Measurements from ENCODE around the gene FAM3D. TPM values are rescaled to one million over a fixed set of nuclear protein-coding genes. Genes with fewer than 3 reads are reported as not detected.

FAM3D gene, protein sequence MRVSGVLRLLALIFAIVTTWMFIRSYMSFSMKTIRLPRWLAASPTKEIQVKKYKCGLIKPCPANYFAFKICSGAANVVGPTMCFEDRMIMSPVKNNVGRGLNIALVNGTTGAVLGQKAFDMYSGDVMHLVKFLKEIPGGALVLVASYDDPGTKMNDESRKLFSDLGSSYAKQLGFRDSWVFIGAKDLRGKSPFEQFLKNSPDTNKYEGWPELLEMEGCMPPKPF
- total RNA-seq (not detected), polyA plus RNA-seq (under 1 TPM in 1 of 2 donors, not detected in 1; 0.09 TPM)

DNA sequence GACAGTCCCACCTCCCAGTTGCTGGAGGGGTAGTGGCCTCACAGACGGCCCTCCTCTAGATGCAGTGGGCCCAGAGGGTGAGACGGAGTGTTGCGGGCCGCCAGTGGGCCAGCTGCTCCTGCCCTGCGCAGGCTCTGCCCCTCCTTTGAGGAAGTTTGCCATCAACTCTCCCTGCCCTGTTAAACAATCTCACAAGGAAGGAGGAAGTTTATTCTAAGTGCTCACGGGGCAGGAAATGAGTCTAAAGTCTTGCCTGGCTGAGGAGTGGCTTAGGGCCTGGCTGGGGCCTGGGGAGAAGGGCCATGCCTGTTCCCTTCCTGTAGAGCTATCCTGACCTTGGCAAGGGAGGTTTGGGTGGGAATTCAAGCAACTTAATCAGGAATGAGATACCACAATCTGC lies at the start of gene FAM3D:
FAM3D (minus strand) TSS at position 92 of the 400 bp plus-strand sequence. CDS start 11,211 bp downstream, outside the sequence.
- H3K9ac ChIP-seq (ENCODE audit: low read depth in 1 of 2, low read length in 2 of 2): no peak within 1 kb of the TSS
- no peak within 1 kb of the TSS for H3K4me3 ChIP-seq (ENCODE audit: low read depth in 1 of 3, low read length in 3 of 3)
- TF ChIP-seq SP1 (IDR thresholded peaks at IDR 0.05) (no peak), JUND (IDR thresholded peaks at IDR 0.05) (no peak)
- H3K36me3 ChIP-seq (ENCODE audit: control insufficient read depth in 4 of 4, insufficient read depth in 3 of 4, low read depth in 1 of 4, low read length in 3 of 4): no peaks in the 10 kb centered on the region
- H3K4me1 ChIP-seq (ENCODE audit: control insufficient read depth in 4 of 4, insufficient read depth in 4 of 4, low read length in 3 of 4): no peaks in the 10 kb centered on the region
- H3K9me3 ChIP-seq (ENCODE audit: control insufficient read depth in 4 of 4, low read length in 3 of 4): no peaks in the 10 kb centered on the region
- no peaks in the 10 kb centered on the region for H3K27me3 ChIP-seq (ENCODE audit: control insufficient read depth in 4 of 4, insufficient read depth in 4 of 4, low read length in 3 of 4)
- H3K27ac ChIP-seq (ENCODE audit: low read depth in 1 of 2, low read length in 2 of 2): no peak within 1 kb of the TSS
- no peak for DNase-seq (ENCODE audit: low spot score)
- 69% methylated on average over 6 of the region's 6 CpGs for WGBS

DNA sequence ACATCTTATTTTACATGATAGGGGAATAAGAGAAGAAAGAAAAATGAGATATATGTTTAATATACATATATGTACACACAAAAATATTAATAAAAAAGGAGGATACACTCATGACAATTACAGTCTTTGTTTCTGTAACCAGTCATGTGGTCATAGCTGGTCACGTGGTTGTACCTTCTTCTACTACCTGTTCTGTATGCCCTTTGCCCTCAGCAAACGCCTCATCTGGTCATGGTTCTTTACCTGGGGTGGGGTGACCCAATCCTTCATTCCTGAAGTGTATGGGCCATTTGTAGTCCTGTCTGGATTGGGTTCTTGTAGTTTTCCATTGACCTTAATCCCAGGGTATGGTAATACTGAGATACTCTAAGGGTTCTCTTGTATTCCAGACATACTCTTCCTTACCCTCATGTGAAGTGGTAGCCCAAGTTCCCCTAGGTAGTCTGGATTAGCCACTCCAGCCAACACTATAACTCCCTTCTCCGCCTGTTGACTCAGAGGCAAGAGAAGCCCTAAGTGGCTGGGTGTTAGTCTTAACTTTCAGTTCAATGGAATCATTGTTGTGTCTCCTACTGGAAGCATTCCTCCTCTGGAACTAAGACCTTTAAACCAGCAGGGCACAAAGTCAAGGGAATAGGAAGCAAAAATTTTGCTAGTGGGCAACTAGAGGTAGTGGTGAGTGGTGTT lies 47.3 kb upstream of the FAM3D start:
- no peak for DNase-seq (ENCODE audit: low spot score)
- Histone ChIP-seq H3K9ac (ENCODE audit: low read depth in 1 of 2, low read length in 2 of 2) (no peak overlapping the region), H3K4me1 (ENCODE audit: control insufficient read depth in 4 of 4, insufficient read depth in 4 of 4, low read length in 3 of 4) (peaks cover 0 to under 1% (median 0%) of the 10 kb centered on the region in 4 donors), H3K27ac (ENCODE audit: low read depth in 1 of 2, low read length in 2 of 2) (no peak overlapping the region), H3K36me3 (ENCODE audit: control insufficient read depth in 4 of 4, insufficient read depth in 3 of 4, low read depth in 1 of 4, low read length in 3 of 4) (no peaks in the 10 kb centered on the region), H3K4me3 (ENCODE audit: low read depth in 1 of 3, low read length in 3 of 3) (no peak overlapping the region), H3K27me3 (ENCODE audit: control insufficient read depth in 4 of 4, insufficient read depth in 4 of 4, low read length in 3 of 4) (no peaks in the 10 kb centered on the region), H3K9me3 (ENCODE audit: control insufficient read depth in 4 of 4, low read length in 3 of 4) (no peaks in the 10 kb centered on the region)
- TF ChIP-seq, protein P1, sequence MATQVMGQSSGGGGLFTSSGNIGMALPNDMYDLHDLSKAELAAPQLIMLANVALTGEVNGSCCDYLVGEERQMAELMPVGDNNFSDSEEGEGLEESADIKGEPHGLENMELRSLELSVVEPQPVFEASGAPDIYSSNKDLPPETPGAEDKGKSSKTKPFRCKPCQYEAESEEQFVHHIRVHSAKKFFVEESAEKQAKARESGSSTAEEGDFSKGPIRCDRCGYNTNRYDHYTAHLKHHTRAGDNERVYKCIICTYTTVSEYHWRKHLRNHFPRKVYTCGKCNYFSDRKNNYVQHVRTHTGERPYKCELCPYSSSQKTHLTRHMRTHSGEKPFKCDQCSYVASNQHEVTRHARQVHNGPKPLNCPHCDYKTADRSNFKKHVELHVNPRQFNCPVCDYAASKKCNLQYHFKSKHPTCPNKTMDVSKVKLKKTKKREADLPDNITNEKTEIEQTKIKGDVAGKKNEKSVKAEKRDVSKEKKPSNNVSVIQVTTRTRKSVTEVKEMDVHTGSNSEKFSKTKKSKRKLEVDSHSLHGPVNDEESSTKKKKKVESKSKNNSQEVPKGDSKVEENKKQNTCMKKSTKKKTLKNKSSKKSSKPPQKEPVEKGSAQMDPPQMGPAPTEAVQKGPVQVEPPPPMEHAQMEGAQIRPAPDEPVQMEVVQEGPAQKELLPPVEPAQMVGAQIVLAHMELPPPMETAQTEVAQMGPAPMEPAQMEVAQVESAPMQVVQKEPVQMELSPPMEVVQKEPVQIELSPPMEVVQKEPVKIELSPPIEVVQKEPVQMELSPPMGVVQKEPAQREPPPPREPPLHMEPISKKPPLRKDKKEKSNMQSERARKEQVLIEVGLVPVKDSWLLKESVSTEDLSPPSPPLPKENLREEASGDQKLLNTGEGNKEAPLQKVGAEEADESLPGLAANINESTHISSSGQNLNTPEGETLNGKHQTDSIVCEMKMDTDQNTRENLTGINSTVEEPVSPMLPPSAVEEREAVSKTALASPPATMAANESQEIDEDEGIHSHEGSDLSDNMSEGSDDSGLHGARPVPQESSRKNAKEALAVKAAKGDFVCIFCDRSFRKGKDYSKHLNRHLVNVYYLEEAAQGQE (IDR thresholded peaks at IDR 0.05): no peak
- no peak for TF ChIP-seq SP1 (IDR thresholded peaks at IDR 0.05)
- no peak for TF ChIP-seq YY1 (IDR thresholded peaks at IDR 0.05)
- no peak for TF ChIP-seq RAD21 (IDR thresholded peaks at IDR 0.05)
- 71% methylated on average over 3 of the region's 3 CpGs for WGBS

DNA sequence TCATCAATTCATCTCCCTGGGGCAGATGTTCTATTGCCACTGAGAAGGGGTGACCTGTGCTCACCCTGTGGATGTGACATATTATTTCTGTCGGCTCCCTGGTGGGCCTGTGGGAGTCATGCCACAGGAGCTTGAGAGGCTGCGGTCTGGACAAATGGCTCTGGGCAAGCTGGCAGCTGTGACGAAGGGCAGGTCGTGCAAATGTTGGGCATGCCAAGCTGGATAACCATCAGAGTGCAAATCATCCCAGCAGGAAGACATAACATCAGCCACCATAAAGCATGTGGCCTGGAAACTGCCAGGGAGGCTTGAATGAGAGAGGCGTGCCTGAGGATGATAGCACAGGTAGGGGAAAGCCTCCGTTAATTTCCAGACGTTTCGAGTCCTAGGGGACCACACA lies 45.3 kb upstream of the FAM3D start:
- no peaks in the 10 kb centered on the region for H3K36me3 ChIP-seq (ENCODE audit: control insufficient read depth in 4 of 4, insufficient read depth in 3 of 4, low read depth in 1 of 4, low read length in 3 of 4)
- H3K9ac ChIP-seq (ENCODE audit: low read depth in 1 of 2, low read length in 2 of 2): no peak overlapping the region
- no peak overlapping the region for H3K27ac ChIP-seq (ENCODE audit: low read depth in 1 of 2, low read length in 2 of 2)
- WGBS: 85% methylated on average over 8 of the region's 8 CpGs
- H3K4me1 ChIP-seq (ENCODE audit: control insufficient read depth in 4 of 4, insufficient read depth in 4 of 4, low read length in 3 of 4): peaks cover 0 to 12% (median 10%) of the 10 kb centered on the region in 4 donors
- no peaks in the 10 kb centered on the region for H3K9me3 ChIP-seq (ENCODE audit: control insufficient read depth in 4 of 4, low read length in 3 of 4)
- DNase-seq (ENCODE audit: low spot score): no peak
- H3K4me3 ChIP-seq (ENCODE audit: low read depth in 1 of 3, low read length in 3 of 3): no peak overlapping the region
- H3K27me3 ChIP-seq (ENCODE audit: control insufficient read depth in 4 of 4, insufficient read depth in 4 of 4, low read length in 3 of 4): no peaks in the 10 kb centered on the region
- TF ChIP-seq NR2F2 (IDR thresholded peaks at IDR 0.05) (no peak), FOXA2 (IDR thresholded peaks at IDR 0.05) (no peak), SP1 (IDR thresholded peaks at IDR 0.05) (no peak), FOXA1 (IDR thresholded peaks at IDR 0.05) (no peak), JUND (IDR thresholded peaks at IDR 0.05) (no peak), YY1 (IDR thresholded peaks at IDR 0.05) (no peak), HNF4A (conservative IDR thresholded peaks at IDR 0.05) (no peak), GABPA (IDR thresholded peaks at IDR 0.05 in 1 of 2, conservative IDR thresholded peaks at IDR 0.05 in 1 of 2) (no peak), RXRA (IDR thresholded peaks at IDR 0.05) (no peak), TAF1 (conservative IDR thresholded peaks at IDR 0.05) (no peak), RAD21 (IDR thresholded peaks at IDR 0.05) (no peak)
- TF ChIP-seq, protein P2, sequence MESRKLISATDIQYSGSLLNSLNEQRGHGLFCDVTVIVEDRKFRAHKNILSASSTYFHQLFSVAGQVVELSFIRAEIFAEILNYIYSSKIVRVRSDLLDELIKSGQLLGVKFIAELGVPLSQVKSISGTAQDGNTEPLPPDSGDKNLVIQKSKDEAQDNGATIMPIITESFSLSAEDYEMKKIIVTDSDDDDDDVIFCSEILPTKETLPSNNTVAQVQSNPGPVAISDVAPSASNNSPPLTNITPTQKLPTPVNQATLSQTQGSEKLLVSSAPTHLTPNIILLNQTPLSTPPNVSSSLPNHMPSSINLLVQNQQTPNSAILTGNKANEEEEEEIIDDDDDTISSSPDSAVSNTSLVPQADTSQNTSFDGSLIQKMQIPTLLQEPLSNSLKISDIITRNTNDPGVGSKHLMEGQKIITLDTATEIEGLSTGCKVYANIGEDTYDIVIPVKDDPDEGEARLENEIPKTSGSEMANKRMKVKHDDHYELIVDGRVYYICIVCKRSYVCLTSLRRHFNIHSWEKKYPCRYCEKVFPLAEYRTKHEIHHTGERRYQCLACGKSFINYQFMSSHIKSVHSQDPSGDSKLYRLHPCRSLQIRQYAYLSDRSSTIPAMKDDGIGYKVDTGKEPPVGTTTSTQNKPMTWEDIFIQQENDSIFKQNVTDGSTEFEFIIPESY (IDR thresholded peaks at IDR 0.05): no peak
- TF ChIP-seq, protein P3, sequence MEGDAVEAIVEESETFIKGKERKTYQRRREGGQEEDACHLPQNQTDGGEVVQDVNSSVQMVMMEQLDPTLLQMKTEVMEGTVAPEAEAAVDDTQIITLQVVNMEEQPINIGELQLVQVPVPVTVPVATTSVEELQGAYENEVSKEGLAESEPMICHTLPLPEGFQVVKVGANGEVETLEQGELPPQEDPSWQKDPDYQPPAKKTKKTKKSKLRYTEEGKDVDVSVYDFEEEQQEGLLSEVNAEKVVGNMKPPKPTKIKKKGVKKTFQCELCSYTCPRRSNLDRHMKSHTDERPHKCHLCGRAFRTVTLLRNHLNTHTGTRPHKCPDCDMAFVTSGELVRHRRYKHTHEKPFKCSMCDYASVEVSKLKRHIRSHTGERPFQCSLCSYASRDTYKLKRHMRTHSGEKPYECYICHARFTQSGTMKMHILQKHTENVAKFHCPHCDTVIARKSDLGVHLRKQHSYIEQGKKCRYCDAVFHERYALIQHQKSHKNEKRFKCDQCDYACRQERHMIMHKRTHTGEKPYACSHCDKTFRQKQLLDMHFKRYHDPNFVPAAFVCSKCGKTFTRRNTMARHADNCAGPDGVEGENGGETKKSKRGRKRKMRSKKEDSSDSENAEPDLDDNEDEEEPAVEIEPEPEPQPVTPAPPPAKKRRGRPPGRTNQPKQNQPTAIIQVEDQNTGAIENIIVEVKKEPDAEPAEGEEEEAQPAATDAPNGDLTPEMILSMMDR (IDR thresholded peaks at IDR 0.05; ENCODE audit: low read depth, low read length, missing input control): no peak
- TF ChIP-seq, protein P4, sequence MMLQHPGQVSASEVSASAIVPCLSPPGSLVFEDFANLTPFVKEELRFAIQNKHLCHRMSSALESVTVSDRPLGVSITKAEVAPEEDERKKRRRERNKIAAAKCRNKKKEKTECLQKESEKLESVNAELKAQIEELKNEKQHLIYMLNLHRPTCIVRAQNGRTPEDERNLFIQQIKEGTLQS (IDR thresholded peaks at IDR 0.05): no peak
- TF ChIP-seq, protein P5, sequence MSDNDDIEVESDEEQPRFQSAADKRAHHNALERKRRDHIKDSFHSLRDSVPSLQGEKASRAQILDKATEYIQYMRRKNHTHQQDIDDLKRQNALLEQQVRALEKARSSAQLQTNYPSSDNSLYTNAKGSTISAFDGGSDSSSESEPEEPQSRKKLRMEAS (IDR thresholded peaks at IDR 0.05): no peak
